H1 (cell line): Measurements from ENCODE around the gene AIFM1. TPM values are rescaled to one million over a fixed set of nuclear protein-coding genes. Genes with fewer than 3 reads are reported as not detected.
A peak's percentile ranks its signal among the peaks of the same experiment; 100 is the strongest.

ENCODE experiments used
- CTCF ChIA-PET: fragments of 300-600 bp; sonication (Branson Sonifier 250); formaldehyde crosslinking; loops from one replicate; lab custom pipeline; 2021; ENCODE audit not compliant: partially characterized antibody; lab: Charles Lee
- POLR2A ChIA-PET: fragments of 300-600 bp; sonication (Branson Sonifier 250); formaldehyde crosslinking; loops from one replicate; lab custom pipeline; 2021; ENCODE audit warnings: inconsistent platforms; ENCODE audit not compliant: partially characterized antibody; lab: Charles Lee
- DNase-seq, 2 experiments: peaks; one replicate each; pipeline versions ENCODE4 v3.0.0 to v3.0.0-alpha.2; 2010 to 2022; ENCODE audit warnings: low spot score in 2 of 2, low read depth in 1 of 2, mixed read lengths in 1 of 2
- FAIRE-seq: peaks from 2 replicates; lab custom pipeline; 2011; peaks lifted over from hg19 to GRCh38; lab: Jason Lieb, UNC
- H2AFZ ChIP-seq: 2 replicates; pipeline ENCODE4 v1.8.1; 2012; ENCODE audit warnings: low read length, inconsistent platforms
- H2AK5ac ChIP-seq: 2 replicates; pipeline ENCODE4 v1.6.1; 2013; ENCODE audit warnings: low read depth, low read length
- H2BK120ac ChIP-seq: replicated peaks from 2 replicates; pipeline ENCODE3; 2013; ENCODE audit warnings: low read depth, low read length, inconsistent platforms
- H2BK12ac ChIP-seq: 2 replicates; pipeline ENCODE4 v1.6.1; 2013; ENCODE audit warnings: low read depth, low read length
- H2BK15ac ChIP-seq: 2 replicates; pipeline ENCODE4 v1.6.1; 2013; ENCODE audit warnings: low read length
- H2BK20ac ChIP-seq: 2 replicates; pipeline ENCODE4 v1.6.1; 2013; ENCODE audit warnings: low read length
- H2BK5ac ChIP-seq: 2 replicates; pipeline ENCODE4 v1.6.1; 2013; ENCODE audit warnings: low read depth, low read length
- H3K14ac ChIP-seq: 2 replicates; pipeline ENCODE4 v1.6.1; 2013; ENCODE audit warnings: inconsistent platforms; ENCODE audit not compliant: insufficient read length
- H3K18ac ChIP-seq: 2 replicates; pipeline ENCODE4 v1.6.1; 2013; ENCODE audit warnings: low read length; ENCODE audit errors: extremely low read depth
- H3K23ac ChIP-seq: 2 replicates; pipeline ENCODE4 v1.6.1; 2013; ENCODE audit warnings: inconsistent platforms; ENCODE audit not compliant: insufficient read length
- H3K23me2 ChIP-seq: 2 replicates; pipeline ENCODE4 v1.6.1; 2013; ENCODE audit warnings: low read depth, low read length
- H3K27ac ChIP-seq: 2 replicates; pipeline ENCODE4 v1.6.1; 2011; ENCODE audit warnings: low read depth, low read length, inconsistent platforms
- H3K27me3 ChIP-seq, 4 experiments: replicated peaks in 1 of 4; 1 replicate in 1 of 4; 2 replicates in 3 of 4; pipeline versions ENCODE4 v1.6.1 to v1.8.1; 2011 to 2013; ENCODE audit warnings: low read length in 3 of 4, mild to moderate bottlenecking in 3 of 4, inconsistent platforms in 2 of 4, mixed read lengths in 2 of 4, moderate library complexity in 1 of 4; ENCODE audit not compliant: control insufficient read depth in 3 of 4, insufficient read depth in 3 of 4; ENCODE audit errors: extremely low read depth in 1 of 4
- H3K36me3 ChIP-seq, 4 experiments: 2 replicates each; pipeline versions ENCODE4 v1.6.1 to v1.8.1; 2011 to 2013; ENCODE audit warnings: mild to moderate bottlenecking in 4 of 4, low read length in 3 of 4, moderate library complexity in 2 of 4, control low read depth in 1 of 4, inconsistent platforms in 1 of 4; ENCODE audit not compliant: insufficient read depth in 4 of 4, control insufficient read depth in 2 of 4
- H3K4ac ChIP-seq: replicated peaks from 2 replicates; pipeline ENCODE3; 2013; ENCODE audit warnings: low read length, low read depth, mixed read lengths, inconsistent platforms; ENCODE audit not compliant: insufficient read length
- H3K4me1 ChIP-seq, 4 experiments: replicated peaks in 1 of 4; 1 replicate in 1 of 4; 2 replicates in 3 of 4; pipeline versions ENCODE4 v1.6.1 to v1.8.1; 2011 to 2013; ENCODE audit warnings: low read length in 3 of 4, inconsistent platforms in 2 of 4, mixed read lengths in 1 of 4; ENCODE audit not compliant: insufficient read depth in 4 of 4, control insufficient read depth in 3 of 4
- H3K4me2 ChIP-seq, 2 experiments: 2 replicates each; pipeline versions ENCODE4 v1.6.1 to v1.8.1; 2011 to 2013; ENCODE audit warnings: low read depth in 2 of 2, low read length in 2 of 2, control low read depth in 1 of 2, inconsistent platforms in 1 of 2, mild to moderate bottlenecking in 1 of 2; ENCODE audit not compliant: insufficient read depth in 1 of 2
- H3K4me3 ChIP-seq, 4 experiments: fragments of 200-600, 300-600 bp in 1 of 4; sonication (generic), shearing (Covaris generic), sonication (Bioruptor Twin) in 1 of 4; 2 replicates each; pipeline versions ENCODE4 v1.5.1 to v1.8.1; 2011 to 2016; ENCODE audit warnings: low read length in 4 of 4, low read depth in 3 of 4, control low read depth in 2 of 4, inconsistent platforms in 2 of 4, mild to moderate bottlenecking in 2 of 4, mixed read lengths in 1 of 4, moderate library complexity in 1 of 4; ENCODE audit not compliant: insufficient read depth in 2 of 4; ENCODE audit errors: extremely low read depth in 1 of 4
- H3K56ac ChIP-seq: replicated peaks from 2 replicates; pipeline ENCODE3; 2013; ENCODE audit warnings: low read depth, mild to moderate bottlenecking, mixed read lengths, low read length, inconsistent platforms; ENCODE audit not compliant: insufficient read length
- H3K79me1 ChIP-seq: 2 replicates; pipeline ENCODE4 v1.6.1; 2013; ENCODE audit warnings: low read depth, low read length, control low read depth
- H3K79me2 ChIP-seq, 2 experiments: 2 replicates each; pipeline versions ENCODE4 v1.6.1 to v1.8.1; 2012 to 2013; ENCODE audit warnings: low read length in 2 of 2, mild to moderate bottlenecking in 2 of 2, inconsistent platforms in 1 of 2; ENCODE audit not compliant: insufficient read depth in 2 of 2, control insufficient read depth in 1 of 2
- H3K9ac ChIP-seq, 4 experiments: replicated peaks in 1 of 4; 1 replicate in 1 of 4; 2 replicates in 3 of 4; pipeline versions ENCODE4 v1.6.1 to v1.8.1; 2011 to 2013; ENCODE audit warnings: low read depth in 3 of 4, low read length in 3 of 4, control low read depth in 2 of 4, mild to moderate bottlenecking in 2 of 4, moderate library complexity in 2 of 4, inconsistent platforms in 1 of 4; ENCODE audit errors: extremely low read depth in 1 of 4
- H3K9me3 ChIP-seq, 2 experiments: 2 replicates each; pipeline versions ENCODE4 v1.6.1 to v1.8.1; 2012 to 2013; ENCODE audit warnings: mild to moderate bottlenecking in 2 of 2, moderate library complexity in 2 of 2, control low read depth in 1 of 2, inconsistent platforms in 1 of 2, low read depth in 1 of 2, low read length in 1 of 2, mixed read lengths in 1 of 2; ENCODE audit not compliant: insufficient read depth in 2 of 2
- H4K20me1 ChIP-seq, 2 experiments: replicated peaks in 1 of 2; 2 replicates each; pipeline versions ENCODE3 to v1.8.1; 2011 to 2013; ENCODE audit warnings: inconsistent platforms in 2 of 2, low read length in 2 of 2, mild to moderate bottlenecking in 1 of 2; ENCODE audit not compliant: insufficient read depth in 2 of 2, control insufficient read depth in 1 of 2
- H4K5ac ChIP-seq: 2 replicates; pipeline ENCODE4 v1.6.1; 2013; ENCODE audit warnings: low read length, low read depth, mixed read lengths, inconsistent platforms; ENCODE audit not compliant: insufficient read length
- H4K8ac ChIP-seq: 2 replicates; pipeline ENCODE4 v1.8.0; 2013; ENCODE audit warnings: mild to moderate bottlenecking, moderate library complexity, low read length, inconsistent platforms; ENCODE audit not compliant: insufficient read depth; ENCODE audit errors: extremely low read depth
- H4K91ac ChIP-seq: replicated peaks from 2 replicates; pipeline ENCODE3; 2013; ENCODE audit warnings: low read length, mixed read lengths, inconsistent platforms; ENCODE audit not compliant: insufficient read length
- KDM4A ChIP-seq: IDR thresholded peaks from one replicate; pipeline ENCODE4 v1.7.1; 2012; ENCODE audit warnings: low read depth, mild to moderate bottlenecking, moderate library complexity, low read length, inconsistent platforms; ENCODE audit not compliant: severe bottlenecking
- PHF8 ChIP-seq: fragments of 200-600 bp; sonication (generic); conservative IDR thresholded peaks from 2 replicates; pipeline ENCODE4 v1.7.1; 2012; ENCODE audit warnings: low read depth, mild to moderate bottlenecking, inconsistent platforms, low read length, moderate library complexity
- SIX5 ChIP-seq: IDR thresholded peaks from 2 replicates; pipeline ENCODE4 v1.6.1; 2011; ENCODE audit warnings: mild to moderate bottlenecking, low read depth, low read length
- SP2 ChIP-seq: IDR thresholded peaks from 2 replicates; pipeline ENCODE4 v1.6.1; 2012; ENCODE audit warnings: mild to moderate bottlenecking, low read length, inconsistent platforms
- TAF1 ChIP-seq: IDR thresholded peaks from 2 replicates; pipeline ENCODE4 v1.6.1; 2011; ENCODE audit warnings: mild to moderate bottlenecking, low read depth, low read length
- TAF7 ChIP-seq: optimal IDR thresholded peaks from 2 replicates; pipeline ENCODE3; 2011; ENCODE audit warnings: low read depth, mild to moderate bottlenecking, inconsistent platforms, low read length, moderate library complexity, borderline replicate concordance
- WGBS, 2 experiments: shearing (Covaris generic) in 1 of 2; methylation state at CpG; one replicate each; pipeline versions ENCODE4 v1.1.6 to v1.1.7; 2013 to 2015; ENCODE audit warnings: low lambda C conversion rate in 2 of 2, mixed read lengths in 2 of 2, inconsistent platforms in 1 of 2, low coverage in 1 of 2, missing lambda C conversion rate in 1 of 2; ENCODE audit not compliant: insufficient replicate concordance in 2 of 2, insufficient coverage in 1 of 2, insufficient read length in 1 of 2; ENCODE audit errors: extremely low coverage in 1 of 2, missing lambda C conversion rate in 1 of 2; 5-methylcytosine and 5-hydroxymethylcytosine counted together
- polyA plus RNA-seq, 7 experiments: library from polyadenylated mRNA; depleted of rRNA in 3 of 7; stranded (reverse) in 5 of 7; unstranded in 2 of 7; fragments of >200 nt in 5 of 7; fragments of 200-250 nt in 2 of 7; gene quantifications; 1 replicate in 5 of 7; 2 replicates in 1 of 7; 4 replicates in 1 of 7; pipeline versions ENCODE4 v1.2.1 to v1.2.3, GENCODE V29; 2011 to 2013; ENCODE audit warnings: missing spikeins in 2 of 7, mixed read lengths in 2 of 7
- total RNA-seq: library from RNA; stranded (reverse); fragmentation: NEBNext Ultra II Directional; extraction: Animal tissue kit (Norgen Biotek cat#: 25700); gene quantifications from 2 replicates; pipeline ENCODE4 v1.2.1, GENCODE V29; 2021
- TF ChIP-seq, protein P1 (sequence below): IDR thresholded peaks from 2 replicates; pipeline ENCODE4 v1.6.1; 2012; ENCODE audit warnings: low read length, inconsistent platforms

Gene AIFM1
- total and polyA plus RNA-seq, 2 of the 8 experiments (the other 6 are each of a cell fraction or from before 2014, with no cell fraction given) = 34.1 to 55.4 TPM

DNA sequence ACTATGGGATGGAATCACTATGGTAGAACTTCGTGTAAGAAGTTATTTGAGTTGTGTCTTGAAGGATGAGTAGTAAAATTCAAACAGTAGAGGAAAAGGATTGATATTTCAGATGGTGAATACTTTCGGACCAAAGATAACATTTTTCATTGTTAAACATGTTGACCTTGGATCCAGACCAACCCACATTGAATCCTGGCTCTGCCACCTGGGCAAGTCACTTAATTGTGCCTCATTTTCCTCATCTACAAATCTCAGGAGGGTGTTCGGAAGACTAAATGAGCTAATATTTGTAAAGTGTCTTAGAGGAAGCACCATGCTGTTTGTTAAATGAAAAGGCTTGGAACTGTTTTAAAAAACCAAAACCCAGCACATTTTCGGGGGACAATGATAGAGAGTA lies 1.4 kb upstream of the AIFM1 start:
- peak overlapping the region in 2 of 4 experiments; percentile 75 to 76; a peak in 4 of 8 replicates for H3K4me3 ChIP-seq
- no peak for TF ChIP-seq TAF7
- TF ChIP-seq, protein P1, sequence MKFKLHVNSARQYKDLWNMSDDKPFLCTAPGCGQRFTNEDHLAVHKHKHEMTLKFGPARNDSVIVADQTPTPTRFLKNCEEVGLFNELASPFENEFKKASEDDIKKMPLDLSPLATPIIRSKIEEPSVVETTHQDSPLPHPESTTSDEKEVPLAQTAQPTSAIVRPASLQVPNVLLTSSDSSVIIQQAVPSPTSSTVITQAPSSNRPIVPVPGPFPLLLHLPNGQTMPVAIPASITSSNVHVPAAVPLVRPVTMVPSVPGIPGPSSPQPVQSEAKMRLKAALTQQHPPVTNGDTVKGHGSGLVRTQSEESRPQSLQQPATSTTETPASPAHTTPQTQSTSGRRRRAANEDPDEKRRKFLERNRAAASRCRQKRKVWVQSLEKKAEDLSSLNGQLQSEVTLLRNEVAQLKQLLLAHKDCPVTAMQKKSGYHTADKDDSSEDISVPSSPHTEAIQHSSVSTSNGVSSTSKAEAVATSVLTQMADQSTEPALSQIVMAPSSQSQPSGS = no peak
- no peak for TF ChIP-seq KDM4A
- TF ChIP-seq PHF8 = no peak
- TF ChIP-seq SP2 = no peak
- TF ChIP-seq TAF1 = no peak
- no peak for TF ChIP-seq SIX5

More for the DNA sequence above, 1.4 kb upstream of the AIFM1 start:
- Histone ChIP-seq H4K8ac (no peak overlapping the region), H2BK120ac (no peak overlapping the region), H3K4me2 (peak overlapping the region; percentile 67 to 82; a peak in 3 of 4 replicates), H3K36me3 (no peaks in the 10 kb centered on the region), H3K79me1 (0 out of 2 replicates have a peak, but pooled peaks cover 2% of the 10 kb centered on the region), H3K4me1 (peaks cover 0 to 6% (median 0%) of the 10 kb centered on the region in 4 experiments; a peak in 4 of 7 replicates), H4K5ac (no peak overlapping the region), H2BK12ac (no peak overlapping the region), H3K9me3 (no peaks in the 10 kb centered on the region), H3K27ac (no peak overlapping the region), H3K23ac (no peak overlapping the region), H2BK20ac (no peak overlapping the region), H3K79me2 (peaks cover 0 to 11% of the 10 kb centered on the region in 2 experiments; a peak in 2 of 4 replicates), H3K4ac (no peak overlapping the region), H4K91ac (no peak overlapping the region), H3K23me2 (peaks cover 12% of the 10 kb centered on the region; the same call in 1 of the 2 replicates), H2BK5ac (no peak overlapping the region), H2AFZ (no peak overlapping the region), H2BK15ac (no peak overlapping the region), H3K14ac (no peak overlapping the region), H2AK5ac (no peak overlapping the region), H3K27me3 (peaks cover 0 to 4% (median 3%) of the 10 kb centered on the region in 4 experiments; a peak in 3 of 7 replicates), H4K20me1 (no peaks in the 10 kb centered on the region), H3K9ac (no peak overlapping the region), H3K18ac (no peak overlapping the region), H3K56ac (no peak overlapping the region)
- FAIRE-seq (no peak), DNase-seq (no peak)
- ChIA-PET CTCF (no interaction called here), POLR2A (no interaction called here)
- 72% methylated on average over 4 of the region's 4 CpGs; no CpG with 5 or more reads in 1 of the 2 experiments for WGBS, 2 experiments
